ENCODE data around the gene CPPED1.

- TF ChIP-seq, protein P1, sequence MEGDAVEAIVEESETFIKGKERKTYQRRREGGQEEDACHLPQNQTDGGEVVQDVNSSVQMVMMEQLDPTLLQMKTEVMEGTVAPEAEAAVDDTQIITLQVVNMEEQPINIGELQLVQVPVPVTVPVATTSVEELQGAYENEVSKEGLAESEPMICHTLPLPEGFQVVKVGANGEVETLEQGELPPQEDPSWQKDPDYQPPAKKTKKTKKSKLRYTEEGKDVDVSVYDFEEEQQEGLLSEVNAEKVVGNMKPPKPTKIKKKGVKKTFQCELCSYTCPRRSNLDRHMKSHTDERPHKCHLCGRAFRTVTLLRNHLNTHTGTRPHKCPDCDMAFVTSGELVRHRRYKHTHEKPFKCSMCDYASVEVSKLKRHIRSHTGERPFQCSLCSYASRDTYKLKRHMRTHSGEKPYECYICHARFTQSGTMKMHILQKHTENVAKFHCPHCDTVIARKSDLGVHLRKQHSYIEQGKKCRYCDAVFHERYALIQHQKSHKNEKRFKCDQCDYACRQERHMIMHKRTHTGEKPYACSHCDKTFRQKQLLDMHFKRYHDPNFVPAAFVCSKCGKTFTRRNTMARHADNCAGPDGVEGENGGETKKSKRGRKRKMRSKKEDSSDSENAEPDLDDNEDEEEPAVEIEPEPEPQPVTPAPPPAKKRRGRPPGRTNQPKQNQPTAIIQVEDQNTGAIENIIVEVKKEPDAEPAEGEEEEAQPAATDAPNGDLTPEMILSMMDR (IDR thresholded peaks at IDR 0.05; ENCODE audit: poor library complexity), result no peak
- no peak for TF ChIP-seq EZH2phosphoT487 (IDR thresholded peaks at IDR 0.05; ENCODE audit: low read depth, severe bottlenecking, unreplicated experiment)
Observed at GRCh38 chr16:12833926-12834325, 30.2 kb upstream of the CPPED1 start.

Data from hepatocyte (in vitro differentiated cells).